Measurements from ENCODE around the gene HSPA9.

Gene HSPA9

DNA sequence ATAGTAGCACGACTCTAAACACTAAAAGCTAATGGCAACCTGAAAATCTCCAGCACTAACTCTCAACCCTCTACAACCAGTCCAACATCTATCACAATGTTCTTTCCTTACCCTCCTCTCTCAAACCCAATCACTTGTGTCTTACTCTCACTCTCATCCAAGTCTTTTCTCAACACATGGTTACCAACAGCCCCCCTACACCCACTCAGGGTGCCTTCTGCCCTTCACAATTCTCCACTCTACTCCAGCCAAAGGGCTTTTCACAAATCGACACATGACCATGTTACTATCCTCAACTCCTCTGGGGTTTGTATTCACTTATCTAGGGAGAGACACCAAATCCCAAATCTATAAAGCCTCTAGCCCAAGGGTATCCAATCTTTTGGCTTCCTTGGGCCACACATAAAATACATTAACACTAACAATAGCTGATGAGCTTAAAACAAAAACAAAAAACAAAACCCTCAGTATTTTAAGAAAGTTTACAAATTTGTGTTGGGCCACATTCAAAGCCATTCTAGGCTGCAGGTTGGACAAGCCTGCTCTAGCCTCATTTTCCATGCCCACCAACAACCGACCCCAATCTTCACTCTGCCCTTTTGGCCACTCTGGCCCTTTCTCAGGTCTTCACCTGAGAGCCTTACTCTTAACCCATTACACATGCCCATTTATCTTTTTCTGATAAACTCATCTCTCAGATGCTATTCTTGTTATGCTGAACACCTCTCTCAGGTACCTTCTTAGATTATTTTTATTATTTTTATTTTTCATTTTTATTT lies 11.7 kb downstream of the HSPA9 start:
- TF ChIP-seq TEAD4 (IDR thresholded peaks at IDR 0.05) (no peak), RAD21 (IDR thresholded peaks at IDR 0.05; ENCODE audit: low read depth) (no peak), FOXM1 (IDR thresholded peaks at IDR 0.05; ENCODE audit: borderline replicate concordance, low read depth) (no peak)

DNA sequence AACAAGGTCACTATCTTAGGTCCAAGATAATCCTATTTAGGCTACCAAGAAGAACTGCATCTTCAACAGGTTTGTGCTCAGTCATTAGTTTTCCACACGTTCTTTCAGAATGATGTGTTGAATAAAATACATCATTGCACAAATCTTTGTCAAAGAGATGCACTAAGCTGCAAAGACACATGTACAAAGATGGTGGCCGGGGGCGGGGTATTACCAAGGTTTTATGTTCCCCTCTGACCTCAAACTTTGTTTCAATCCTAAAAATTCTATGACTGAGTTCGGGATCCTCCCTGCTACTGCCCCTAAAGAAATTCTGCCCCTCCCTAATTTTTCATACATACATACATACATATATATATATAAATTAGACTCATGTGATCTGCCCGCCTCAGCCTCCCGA lies 14.2 kb downstream of the HSPA9 start:
- TF ChIP-seq TEAD4 (IDR thresholded peaks at IDR 0.05) (no peak), NFIC (IDR thresholded peaks at IDR 0.05) (no peak), CEBPB (IDR thresholded peaks at IDR 0.05) (no peak), EGR1 (IDR thresholded peaks at IDR 0.05) (no peak), RAD21 (IDR thresholded peaks at IDR 0.05; ENCODE audit: low read depth) (no peak), TAF1 (IDR thresholded peaks at IDR 0.05; ENCODE audit: low read depth) (no peak), TCF12 (IDR thresholded peaks at IDR 0.05; ENCODE audit: low read depth) (no peak)
- TF ChIP-seq, protein P1, sequence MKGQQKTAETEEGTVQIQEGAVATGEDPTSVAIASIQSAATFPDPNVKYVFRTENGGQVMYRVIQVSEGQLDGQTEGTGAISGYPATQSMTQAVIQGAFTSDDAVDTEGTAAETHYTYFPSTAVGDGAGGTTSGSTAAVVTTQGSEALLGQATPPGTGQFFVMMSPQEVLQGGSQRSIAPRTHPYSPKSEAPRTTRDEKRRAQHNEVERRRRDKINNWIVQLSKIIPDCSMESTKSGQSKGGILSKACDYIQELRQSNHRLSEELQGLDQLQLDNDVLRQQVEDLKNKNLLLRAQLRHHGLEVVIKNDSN (IDR thresholded peaks at IDR 0.05) = no peak

DNA sequence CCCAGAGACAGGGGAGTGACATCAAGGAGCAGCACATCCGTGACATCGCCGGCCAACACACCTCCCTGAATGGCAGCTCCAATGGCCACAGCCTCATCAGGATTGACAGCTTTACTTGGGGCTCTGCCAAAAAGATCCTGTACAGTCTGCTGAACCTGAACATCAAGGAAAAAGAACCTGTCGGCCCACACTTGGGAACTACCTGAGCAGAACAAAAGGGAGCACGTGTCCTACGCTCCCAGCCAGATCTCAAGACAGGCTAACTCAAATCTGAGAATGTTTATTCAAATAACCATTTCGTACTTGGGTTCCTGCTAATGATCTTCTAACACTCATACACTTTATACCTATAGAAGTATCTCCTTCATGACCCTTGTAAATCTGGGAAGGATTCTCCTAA lies 15.3 kb downstream of the HSPA9 start:
- TF ChIP-seq ZBTB7A (IDR thresholded peaks at IDR 0.05; ENCODE audit: low read depth) (no peak), RAD21 (IDR thresholded peaks at IDR 0.05; ENCODE audit: low read depth) (no peak), NFIC (IDR thresholded peaks at IDR 0.05) (peak; percentile 60)
- TF ChIP-seq, protein P2, sequence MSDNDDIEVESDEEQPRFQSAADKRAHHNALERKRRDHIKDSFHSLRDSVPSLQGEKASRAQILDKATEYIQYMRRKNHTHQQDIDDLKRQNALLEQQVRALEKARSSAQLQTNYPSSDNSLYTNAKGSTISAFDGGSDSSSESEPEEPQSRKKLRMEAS (IDR thresholded peaks at IDR 0.05) = peak; percentile 58
- TF ChIP-seq, protein P3, sequence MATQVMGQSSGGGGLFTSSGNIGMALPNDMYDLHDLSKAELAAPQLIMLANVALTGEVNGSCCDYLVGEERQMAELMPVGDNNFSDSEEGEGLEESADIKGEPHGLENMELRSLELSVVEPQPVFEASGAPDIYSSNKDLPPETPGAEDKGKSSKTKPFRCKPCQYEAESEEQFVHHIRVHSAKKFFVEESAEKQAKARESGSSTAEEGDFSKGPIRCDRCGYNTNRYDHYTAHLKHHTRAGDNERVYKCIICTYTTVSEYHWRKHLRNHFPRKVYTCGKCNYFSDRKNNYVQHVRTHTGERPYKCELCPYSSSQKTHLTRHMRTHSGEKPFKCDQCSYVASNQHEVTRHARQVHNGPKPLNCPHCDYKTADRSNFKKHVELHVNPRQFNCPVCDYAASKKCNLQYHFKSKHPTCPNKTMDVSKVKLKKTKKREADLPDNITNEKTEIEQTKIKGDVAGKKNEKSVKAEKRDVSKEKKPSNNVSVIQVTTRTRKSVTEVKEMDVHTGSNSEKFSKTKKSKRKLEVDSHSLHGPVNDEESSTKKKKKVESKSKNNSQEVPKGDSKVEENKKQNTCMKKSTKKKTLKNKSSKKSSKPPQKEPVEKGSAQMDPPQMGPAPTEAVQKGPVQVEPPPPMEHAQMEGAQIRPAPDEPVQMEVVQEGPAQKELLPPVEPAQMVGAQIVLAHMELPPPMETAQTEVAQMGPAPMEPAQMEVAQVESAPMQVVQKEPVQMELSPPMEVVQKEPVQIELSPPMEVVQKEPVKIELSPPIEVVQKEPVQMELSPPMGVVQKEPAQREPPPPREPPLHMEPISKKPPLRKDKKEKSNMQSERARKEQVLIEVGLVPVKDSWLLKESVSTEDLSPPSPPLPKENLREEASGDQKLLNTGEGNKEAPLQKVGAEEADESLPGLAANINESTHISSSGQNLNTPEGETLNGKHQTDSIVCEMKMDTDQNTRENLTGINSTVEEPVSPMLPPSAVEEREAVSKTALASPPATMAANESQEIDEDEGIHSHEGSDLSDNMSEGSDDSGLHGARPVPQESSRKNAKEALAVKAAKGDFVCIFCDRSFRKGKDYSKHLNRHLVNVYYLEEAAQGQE (IDR thresholded peaks at IDR 0.05; ENCODE audit: low read depth) = no peak
- TF ChIP-seq, protein P1 (IDR thresholded peaks at IDR 0.05) = peak; percentile 54

DNA sequence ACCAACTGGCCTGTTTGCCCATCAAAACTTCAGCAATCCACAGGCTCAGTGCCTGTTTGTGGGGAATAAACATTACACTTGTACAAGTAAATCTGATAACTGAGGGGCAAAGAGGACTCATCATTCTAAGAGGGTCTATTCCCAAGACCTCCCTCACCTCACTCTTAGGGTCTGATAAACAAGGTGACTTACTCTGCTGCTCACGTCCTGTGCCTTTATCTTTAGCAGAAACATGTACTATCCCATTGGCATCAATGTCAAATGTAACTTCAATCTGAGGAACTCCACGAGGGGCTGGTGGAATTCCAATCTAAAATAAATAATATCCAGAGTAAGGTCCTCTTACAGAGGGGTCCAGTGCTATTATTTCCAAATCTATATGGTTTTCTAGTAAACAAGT lies 17.5 kb downstream of the HSPA9 start:
- TF ChIP-seq, protein P1 (IDR thresholded peaks at IDR 0.05) = no peak
- TF ChIP-seq ZBTB7A (IDR thresholded peaks at IDR 0.05; ENCODE audit: low read depth) (no peak), TAF1 (IDR thresholded peaks at IDR 0.05; ENCODE audit: low read depth) (no peak), TEAD4 (IDR thresholded peaks at IDR 0.05) (no peak), EGR1 (IDR thresholded peaks at IDR 0.05) (no peak), FOXM1 (IDR thresholded peaks at IDR 0.05; ENCODE audit: borderline replicate concordance, low read depth) (no peak), TCF12 (IDR thresholded peaks at IDR 0.05; ENCODE audit: low read depth) (no peak), NFIC (IDR thresholded peaks at IDR 0.05) (no peak), YY1 (IDR thresholded peaks at IDR 0.05; ENCODE audit: low read depth) (no peak), EP300 (IDR thresholded peaks at IDR 0.05; ENCODE audit: borderline replicate concordance) (no peak), RAD21 (IDR thresholded peaks at IDR 0.05; ENCODE audit: low read depth) (no peak), CEBPB (IDR thresholded peaks at IDR 0.05) (no peak), CREB1 (IDR thresholded peaks at IDR 0.05; ENCODE audit: low read depth) (no peak)
- TF ChIP-seq, protein P2 (IDR thresholded peaks at IDR 0.05) = no peak
- TF ChIP-seq, protein P3 (IDR thresholded peaks at IDR 0.05; ENCODE audit: low read depth) = no peak

DNA sequence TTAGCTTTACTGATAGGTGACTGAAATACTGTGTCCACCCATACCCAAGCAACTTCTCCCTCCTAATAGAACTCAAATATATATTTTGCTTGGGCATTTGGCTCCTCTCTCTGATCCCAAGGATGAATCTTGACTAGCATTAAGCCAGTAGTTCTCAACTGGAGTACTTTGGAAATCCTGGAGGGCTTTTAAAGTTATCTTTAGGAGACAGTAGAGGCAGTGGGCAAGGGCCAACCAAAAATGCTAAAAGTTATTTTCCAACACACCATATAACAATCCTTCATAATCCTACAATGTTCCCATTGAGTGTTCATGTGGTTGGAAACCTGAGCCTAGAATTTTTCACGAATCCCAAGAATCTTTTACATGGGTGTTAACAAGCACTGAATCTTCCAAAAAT lies 21.1 kb downstream of the HSPA9 start:
- TF ChIP-seq YY1 (IDR thresholded peaks at IDR 0.05; ENCODE audit: low read depth) = no peak
- TF ChIP-seq NFIC (IDR thresholded peaks at IDR 0.05) = no peak
- TF ChIP-seq TAF1 (IDR thresholded peaks at IDR 0.05; ENCODE audit: low read depth) = no peak

DNA sequence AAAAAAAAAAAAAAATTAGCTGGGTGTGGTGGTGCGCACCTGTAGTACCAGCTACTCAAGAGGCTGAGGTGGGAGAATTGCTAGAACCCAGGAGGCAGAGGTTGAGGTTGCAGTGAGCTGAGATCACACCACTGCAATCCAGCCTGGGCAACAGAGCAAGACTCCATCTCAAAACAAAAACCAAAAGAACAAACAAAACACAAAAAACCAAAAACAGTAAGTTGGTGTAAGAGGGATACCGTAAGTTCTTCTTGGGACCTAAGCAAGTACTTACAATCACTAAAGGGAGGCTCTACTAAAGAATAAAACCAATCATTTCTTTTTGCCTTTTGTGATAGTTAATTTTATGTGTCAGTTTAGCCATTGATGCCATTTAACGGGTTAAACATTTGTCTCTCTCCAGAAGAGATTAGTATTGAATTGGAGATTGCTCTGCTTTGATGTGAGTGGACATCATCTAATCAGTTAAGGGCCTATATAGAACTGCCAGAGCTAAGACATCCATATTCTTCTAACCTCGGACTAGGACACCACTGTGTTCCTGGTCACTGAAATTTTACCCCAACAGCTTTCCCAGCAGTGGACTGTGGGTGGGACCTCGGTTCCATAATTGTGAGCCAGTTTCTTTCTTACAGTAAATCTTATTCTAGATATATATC lies 21.6 kb downstream of the HSPA9 start:
- TF ChIP-seq FOXM1 (IDR thresholded peaks at IDR 0.05; ENCODE audit: borderline replicate concordance, low read depth) = no peak
- TF ChIP-seq, protein P1 (IDR thresholded peaks at IDR 0.05) = no peak
- TF ChIP-seq, protein P3 (IDR thresholded peaks at IDR 0.05; ENCODE audit: low read depth) = no peak

Measured in Ishikawa (cell line).